GM06990 (cell line): Measurements from ENCODE around the gene B4GALNT4.
"Not testable (repeated sequence)": the region's sequence is repeated elsewhere in the genome, so short reads cannot be mapped to it uniquely, and the experiment has no call there.

ENCODE experiments used
- DNase-seq: peaks from one replicate; pipeline ENCODE4 v3.0.0-alpha.2; 2011; ENCODE audit not compliant: insufficient read length; ENCODE audit errors: extremely low read depth
- H3K27me3 ChIP-seq: replicated peaks from 2 replicates; pipeline ENCODE4 v1.6.0; 2011; ENCODE audit warnings: low read length; ENCODE audit not compliant: control insufficient read depth, insufficient read depth
- H3K36me3 ChIP-seq: 2 replicates; pipeline ENCODE4 v1.5.1; 2011; ENCODE audit warnings: low read length; ENCODE audit not compliant: control insufficient read depth, insufficient read depth
- H3K4me3 ChIP-seq: replicated peaks from 2 replicates; pipeline ENCODE4 v1.5.1; 2011; ENCODE audit warnings: low read depth, mild to moderate bottlenecking, control low read depth, low read length
- CTCF ChIP-seq: IDR thresholded peaks from 2 replicates; pipeline ENCODE4 v1.5.1; 2011; ENCODE audit warnings: low read length, control low read depth, mild to moderate bottlenecking, inconsistent platforms; ENCODE audit not compliant: insufficient read depth, poor library complexity, severe bottlenecking

The B4GALNT4 gene

GRCh38 chr11:362642-363442, 6.5 kb upstream of the B4GALNT4 start:
- no peak for TF ChIP-seq CTCF
- DNase-seq: no peak
- Histone ChIP-seq H3K36me3 (no peaks in the 10 kb centered on the region), H3K27me3 (no peaks in the 10 kb centered on the region; the same call in 1 of the 2 replicates), H3K4me3 (no peak overlapping the region)

GRCh38 chr11:363443-363805, 5.9 kb upstream of the B4GALNT4 start:
- not testable (repeated sequence) for H3K27me3 ChIP-seq, H3K4me3 ChIP-seq, H3K36me3 ChIP-seq, DNase-seq

GRCh38 chr11:363948-364761, 5.1 kb upstream of the B4GALNT4 start:
- Histone ChIP-seq H3K36me3 (no peaks in the 10 kb centered on the region), H3K27me3 (no peaks in the 10 kb centered on the region; the same call in none of the 2 replicates), H3K4me3 (no peak overlapping the region)
- peak; percentile 58 for DNase-seq
- peak; percentile 66 for TF ChIP-seq CTCF

- H3K36me3 ChIP-seq: no peaks in the 10 kb centered on the region
- DNase-seq: no peak
- no peak for TF ChIP-seq CTCF
- no peak overlapping the region for H3K4me3 ChIP-seq
- no peaks in the 10 kb centered on the region; the same call in none of the 2 replicates for H3K27me3 ChIP-seq
These were observed 4.1 kb upstream of the B4GALNT4 start for GRCh38 chr11:364991-365725.

GRCh38 chr11:365831-366230, 3.5 kb upstream of the B4GALNT4 start:
- no peak for TF ChIP-seq CTCF
- Histone ChIP-seq H3K27me3 (no peaks in the 10 kb centered on the region; the same call in none of the 2 replicates), H3K4me3 (no peak overlapping the region), H3K36me3 (no peaks in the 10 kb centered on the region)
- DNase-seq: no peak
